GM19023 (cell line): ENCODE data around the gene NEUROD4.

Experiments
- ATAC-seq: cut with Tn5 transposase; IDR thresholded peaks from one replicate; pipeline ENCODE4 v1.9.1; 2021; ENCODE audit warnings: mild to moderate bottlenecking, moderate library complexity; ENCODE audit not compliant: unreplicated experiment

NEUROD4 gene

DNA sequence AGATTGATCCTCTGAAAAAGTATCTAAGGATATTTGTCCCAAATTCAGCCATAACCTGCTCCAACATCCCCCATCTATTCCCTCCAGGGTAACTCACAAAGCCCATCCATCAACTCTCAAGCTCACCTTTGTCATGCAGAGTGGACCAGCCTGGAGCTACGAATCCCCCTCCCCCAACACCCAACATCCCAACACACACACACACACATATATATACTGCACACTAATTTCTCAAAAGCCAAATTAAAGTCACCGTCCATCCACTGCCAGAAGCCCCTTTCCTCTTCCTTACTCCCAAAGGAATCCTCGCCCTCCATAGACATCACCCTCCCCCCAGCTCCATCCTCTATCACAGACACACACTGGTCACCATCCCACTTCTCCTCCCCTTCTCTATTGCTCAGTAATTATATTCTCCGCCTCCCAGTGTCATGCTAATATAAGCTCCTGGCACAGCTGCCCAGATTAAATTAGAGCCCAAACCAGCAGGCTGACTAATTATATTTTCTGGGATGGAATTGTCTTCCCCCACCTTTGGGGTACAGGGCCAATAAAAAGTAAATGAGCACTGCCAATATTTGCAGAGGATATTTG is 21.7 kb upstream of the NEUROD4 start:
- no peak for ATAC-seq

DNA sequence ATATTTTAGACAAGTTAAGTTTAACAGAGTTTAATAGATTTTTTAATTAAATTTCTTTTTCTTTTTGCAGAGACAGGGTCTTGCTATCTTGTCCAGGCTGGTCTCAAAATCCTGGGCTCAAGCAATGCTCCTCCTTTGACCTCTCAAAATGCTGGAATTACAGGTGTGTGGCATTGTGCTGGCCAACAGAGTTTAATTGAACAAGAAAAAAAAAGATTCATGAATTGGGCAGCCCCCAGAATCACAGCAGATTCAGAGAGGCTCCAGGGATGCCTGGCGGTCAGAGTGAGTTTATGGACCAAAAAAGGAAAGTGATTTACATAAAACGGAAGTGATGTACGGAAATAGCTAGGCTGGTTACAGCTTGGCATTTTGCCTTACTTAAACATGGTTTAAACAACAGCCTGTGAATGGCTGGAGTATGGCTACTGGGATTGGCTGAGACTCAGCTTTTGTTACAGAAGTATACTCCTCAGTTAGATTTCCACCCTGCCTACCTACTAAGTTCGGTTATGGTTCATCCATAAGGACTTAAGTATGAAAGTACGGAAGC is 20.7 kb upstream of the NEUROD4 start:
- ATAC-seq, result no peak

DNA sequence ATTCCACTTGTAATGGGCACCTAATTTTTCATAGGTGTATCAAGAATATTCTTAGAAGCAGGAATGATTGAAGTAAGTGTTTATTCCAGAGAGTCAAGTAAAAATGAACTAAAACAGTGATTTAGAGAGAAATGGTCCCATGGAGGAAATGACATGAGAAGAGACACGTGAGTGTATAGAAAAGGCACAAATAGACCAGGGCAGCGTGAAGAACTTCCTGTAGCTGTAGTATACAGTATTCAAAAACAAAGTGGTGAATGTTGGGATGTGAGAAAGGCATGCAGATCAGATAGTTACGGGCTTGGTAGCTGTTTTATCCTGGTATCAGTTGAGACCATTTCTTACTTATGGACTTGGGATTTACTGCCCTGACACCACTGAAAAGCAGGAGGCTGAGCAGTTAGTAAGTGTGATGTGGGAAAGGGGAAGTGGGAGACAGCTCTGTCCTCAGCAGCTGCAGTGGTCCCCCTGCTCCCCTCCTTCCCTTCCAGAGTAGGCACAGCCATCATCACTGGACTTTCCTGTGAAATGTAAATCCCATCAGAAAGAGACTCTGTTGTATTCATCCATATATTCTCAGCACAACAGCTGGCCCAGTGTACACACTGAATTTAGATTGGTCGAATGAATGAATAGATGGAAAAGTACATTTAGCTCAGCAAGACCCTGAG is 18.4 kb upstream of the NEUROD4 start:
- ATAC-seq, result no peak

DNA sequence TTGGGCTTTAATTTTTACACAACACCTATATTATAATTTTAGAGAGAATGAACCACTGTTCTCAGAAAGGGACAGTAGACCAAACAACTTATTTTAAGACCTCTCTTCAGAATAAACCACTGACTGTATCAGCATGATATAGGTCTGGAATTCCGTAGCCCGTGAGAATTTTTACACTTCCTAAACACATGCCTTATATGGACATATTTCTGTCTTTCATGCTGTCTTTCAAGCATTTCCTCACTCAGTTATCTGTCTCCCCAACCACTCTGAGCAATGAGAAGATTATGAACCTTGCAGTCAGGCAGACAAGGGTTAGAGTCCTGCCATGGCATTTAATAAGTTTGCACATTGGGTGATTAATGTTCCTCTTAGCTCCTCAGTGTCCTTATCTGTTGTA is 17.4 kb upstream of the NEUROD4 start:
- ATAC-seq, result no peak

DNA sequence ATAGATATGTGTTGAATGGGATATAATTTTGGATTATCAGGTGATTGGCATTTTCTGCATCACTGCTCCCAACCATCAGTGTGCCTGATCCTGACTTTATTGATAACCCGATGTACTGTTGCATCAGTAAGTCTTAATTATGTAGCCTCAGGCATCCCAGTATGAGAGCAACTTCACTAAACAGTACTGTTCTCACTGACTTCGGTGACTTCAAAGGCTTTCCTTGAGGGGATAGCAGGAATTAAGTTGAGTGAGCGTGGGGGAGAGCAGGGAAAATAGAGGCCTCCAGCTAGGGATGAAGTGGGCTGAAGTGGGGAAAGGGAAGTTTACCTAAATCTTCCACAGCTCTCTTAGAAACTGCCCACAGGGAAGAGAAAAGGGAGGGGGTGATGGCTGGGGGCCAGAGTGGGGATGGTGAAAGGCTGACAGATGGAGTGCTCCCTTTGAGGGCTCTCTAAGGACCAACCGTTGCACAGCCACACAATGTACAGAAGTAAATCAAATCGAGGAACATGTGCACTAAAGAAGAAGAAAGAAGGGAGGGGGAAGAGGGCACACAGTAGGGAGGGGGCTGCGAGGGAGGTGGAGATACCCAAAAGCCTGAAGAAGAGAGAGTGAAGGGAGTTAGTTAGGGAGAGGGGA is 10.7 kb upstream of the NEUROD4 start:
- no peak for ATAC-seq

DNA sequence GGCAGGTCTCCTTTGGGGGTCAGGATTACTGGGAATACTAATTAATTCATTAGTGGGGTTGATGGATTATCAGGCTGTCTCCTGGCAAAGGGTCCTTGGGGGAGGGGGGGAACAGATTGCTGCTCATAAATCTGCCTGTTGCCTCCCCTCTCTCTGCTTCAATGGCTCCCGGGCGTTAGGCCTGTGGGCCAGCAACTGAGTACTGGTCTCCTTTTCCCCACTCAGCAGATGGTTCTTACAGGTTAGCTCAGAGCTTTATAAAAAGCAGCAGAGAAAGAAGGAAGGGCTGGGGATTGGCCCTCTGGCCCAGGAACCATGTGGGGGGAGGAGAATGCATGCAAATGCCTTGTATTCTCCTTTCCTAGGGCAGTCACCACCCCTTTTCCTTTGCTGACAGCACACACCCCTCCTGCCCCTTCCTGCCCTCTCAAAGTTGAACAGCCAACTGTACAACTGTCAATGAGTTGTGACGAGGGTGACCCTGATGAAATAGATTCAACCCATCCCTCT is 2.3 kb upstream of the NEUROD4 start:
- no peak for ATAC-seq

DNA sequence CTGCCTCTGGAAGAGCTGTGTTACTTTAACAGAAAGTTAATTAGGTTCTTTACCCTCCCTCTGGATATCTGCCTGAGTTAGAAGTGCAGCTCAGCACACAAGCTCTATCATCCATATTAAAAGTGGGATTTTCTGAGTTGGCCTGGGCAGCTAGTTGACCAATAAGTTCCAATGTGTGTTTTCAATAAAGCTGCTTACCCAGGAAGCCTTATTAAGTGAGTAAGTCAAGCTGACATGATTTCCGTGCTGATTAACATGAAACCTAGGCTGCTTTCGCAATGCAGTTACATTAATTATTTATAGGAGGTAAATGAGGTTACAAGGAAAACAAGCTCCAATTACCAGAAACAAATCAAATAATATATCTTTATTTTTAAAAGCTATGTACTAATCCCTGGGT is 4.8 kb downstream of the NEUROD4 start:
- no peak for ATAC-seq

DNA sequence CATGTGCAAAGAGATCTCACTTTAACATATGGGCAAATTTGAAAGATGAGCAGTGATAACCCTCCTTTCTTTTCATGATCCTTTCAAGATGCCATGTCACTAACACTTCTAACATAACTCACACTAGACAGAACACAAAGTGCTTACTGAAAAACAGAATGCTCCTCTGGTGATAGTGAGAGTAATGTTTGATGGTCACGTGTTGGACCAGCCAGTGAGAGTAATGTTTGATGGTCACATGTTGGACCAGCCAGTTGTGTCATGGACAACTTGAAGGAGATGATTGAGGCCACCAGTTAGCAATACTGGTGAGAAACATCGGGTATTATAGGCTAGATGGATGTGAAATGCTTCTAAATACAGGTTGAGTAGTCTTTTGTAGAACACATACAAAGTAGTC is 5.7 kb downstream of the NEUROD4 start:
- no peak for ATAC-seq

DNA sequence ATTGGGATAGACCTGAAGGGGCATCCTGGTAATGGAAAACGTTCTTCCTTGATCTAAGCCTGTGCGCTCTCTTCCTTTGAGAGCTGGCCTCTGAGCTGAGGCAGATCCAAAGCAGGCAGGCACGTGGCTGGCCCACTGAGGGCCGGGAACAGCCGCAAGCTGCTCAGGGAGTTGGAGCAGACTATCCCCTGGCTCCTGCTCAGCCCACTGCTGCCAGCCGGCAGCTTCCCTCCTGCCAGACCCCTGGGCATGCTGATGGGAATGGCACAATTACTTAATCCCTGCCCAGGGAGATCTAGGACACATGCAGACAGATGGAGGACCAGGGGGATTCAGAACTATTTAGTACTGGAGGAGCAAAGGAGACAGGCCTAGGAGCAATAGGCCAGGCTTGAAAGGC is 14.4 kb downstream of the NEUROD4 start:
- ATAC-seq, result no peak

DNA sequence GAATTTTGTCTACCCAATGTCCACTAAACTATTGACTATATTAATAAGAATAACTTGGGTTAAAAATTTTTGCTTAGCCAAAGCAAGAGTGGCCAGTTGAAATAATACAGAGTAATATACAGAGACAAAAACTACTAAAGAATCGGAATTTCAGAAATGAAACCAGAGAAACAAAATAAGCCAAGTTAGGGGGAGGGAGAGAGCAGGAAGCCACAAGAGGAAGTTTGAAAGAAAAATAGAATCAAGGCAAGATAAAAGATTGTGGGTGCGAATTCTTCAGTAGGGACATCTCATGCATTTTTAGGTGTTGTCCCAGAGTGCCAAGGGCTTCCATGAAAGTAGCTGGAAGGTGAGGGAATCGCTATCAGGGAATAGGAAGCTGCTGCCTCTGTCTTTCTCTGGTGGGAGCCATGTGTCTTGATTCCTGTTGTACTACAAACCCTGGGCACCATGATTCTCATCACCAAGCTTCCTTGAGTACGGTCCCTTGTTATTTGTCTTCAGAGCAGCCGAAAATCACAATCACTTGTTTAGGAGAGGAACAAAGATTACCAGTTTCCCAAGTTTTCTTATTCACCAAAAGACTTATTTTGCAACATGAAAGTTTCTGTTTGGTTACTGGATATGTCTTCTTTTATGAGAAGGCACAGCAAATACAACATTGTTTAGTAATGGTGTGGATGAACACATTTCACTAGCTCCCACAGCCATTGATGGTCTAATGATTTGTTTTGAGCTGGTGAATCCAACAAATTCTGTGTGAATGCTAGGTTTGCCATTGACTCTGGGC is 16.7 kb downstream of the NEUROD4 start:
- no peak for ATAC-seq

DNA sequence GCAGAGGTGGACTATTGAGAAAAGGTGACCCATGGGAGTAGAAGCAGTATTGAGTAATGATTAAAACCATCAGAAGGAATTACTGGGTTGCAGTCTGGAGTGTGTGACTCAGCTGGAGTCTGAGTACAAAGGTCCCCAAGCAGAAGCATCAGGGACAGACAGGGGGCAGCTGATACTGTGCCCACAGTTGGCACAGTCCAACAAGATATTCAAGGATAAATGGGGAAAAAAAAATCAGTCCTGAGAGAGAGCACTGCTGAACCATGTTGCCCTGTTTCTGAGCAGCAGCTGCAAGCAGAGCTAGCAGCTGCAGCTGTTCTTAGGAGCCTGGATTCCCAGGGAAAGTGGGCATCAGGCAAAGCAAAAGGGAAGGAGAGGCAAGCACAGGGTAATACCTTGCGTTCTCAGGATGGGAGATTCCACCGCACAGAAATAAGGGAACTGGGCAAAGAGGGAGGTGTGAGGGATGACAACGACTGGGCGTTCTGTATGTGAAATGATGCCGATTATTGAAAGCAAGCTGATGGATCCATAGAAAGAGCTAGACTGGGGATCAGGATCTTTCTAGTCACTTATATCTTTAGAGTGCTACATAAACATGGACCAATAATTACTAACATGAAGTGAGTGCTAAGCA is 17.7 kb downstream of the NEUROD4 start:
- ATAC-seq, result no peak

DNA sequence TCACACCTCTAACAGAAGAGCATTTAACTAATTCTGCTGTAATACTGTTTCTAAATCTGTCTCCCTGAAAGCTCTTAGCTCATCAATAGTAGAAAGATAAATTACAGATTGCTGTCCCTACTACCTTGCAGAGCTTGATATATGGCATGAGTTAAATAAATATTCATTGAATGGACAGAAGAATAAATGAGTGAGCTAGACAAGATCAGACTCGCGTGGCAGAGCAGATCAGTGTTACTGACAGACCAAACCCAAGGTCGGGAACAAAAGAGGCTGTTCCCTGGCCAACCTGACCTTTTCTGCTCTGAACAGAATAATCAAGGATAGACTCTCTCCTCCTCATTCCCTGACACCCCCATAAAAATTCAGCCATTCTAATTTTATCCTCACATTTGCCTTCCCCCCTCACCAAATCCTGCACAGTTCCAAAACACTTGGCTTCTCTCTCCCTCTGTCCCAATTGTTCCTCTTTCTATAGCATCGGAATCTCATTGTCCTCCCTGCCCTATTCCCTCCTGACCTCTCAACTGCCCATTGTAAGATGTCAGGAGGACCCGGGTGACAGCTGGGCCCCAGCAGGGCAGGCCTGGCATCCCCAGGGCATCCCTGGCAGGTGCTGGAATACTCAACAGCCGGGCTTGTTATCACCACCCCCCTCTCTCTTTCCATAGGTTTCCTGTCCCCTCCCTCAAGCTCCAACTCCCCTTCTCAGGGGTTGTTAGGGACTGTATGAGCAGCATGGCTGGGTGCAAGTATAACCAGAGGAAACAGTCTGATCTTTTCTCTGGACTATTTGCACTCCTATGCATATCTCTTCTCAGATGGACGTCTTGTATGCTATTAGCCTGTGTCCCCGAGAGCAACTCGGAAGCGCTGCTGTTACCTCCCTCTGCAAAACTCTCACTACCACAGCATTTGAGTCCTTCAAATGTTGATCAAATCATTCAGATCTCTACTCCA is 19.9 kb downstream of the NEUROD4 start:
- no peak for ATAC-seq

DNA sequence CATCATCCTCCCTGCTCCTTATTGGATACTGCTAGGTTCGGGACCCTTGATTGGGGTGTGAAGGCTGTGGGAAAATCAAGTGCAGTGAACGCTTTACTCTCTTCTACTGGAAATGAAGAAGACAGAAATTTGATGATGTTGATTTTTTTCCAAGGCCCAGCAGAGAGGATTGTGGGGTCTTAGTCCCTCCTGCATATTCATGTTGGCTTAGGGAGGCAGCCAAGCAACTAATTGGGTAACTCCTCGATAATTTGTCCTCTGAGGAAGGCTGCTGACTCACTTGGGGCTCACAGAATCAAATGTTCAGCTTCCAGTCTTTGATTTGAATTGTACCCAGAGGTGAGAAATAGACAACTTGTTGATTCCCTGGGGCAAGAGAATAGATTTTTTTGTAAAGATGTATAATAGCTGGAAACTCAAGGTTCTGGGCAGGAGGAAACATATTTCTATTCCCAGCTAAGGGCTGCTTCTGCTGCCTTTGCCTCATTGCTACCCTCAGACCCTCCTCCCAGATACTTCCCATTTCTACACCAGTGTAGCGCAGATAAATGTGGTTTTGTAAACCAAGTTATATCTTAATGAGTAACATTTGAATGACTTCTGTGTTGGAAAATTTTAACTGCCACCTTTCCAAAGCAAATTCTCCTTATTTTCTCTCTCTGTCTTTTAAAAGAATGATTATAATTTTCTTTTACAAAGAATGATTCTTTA is 21.7 kb downstream of the NEUROD4 start:
- ATAC-seq, result no peak

DNA sequence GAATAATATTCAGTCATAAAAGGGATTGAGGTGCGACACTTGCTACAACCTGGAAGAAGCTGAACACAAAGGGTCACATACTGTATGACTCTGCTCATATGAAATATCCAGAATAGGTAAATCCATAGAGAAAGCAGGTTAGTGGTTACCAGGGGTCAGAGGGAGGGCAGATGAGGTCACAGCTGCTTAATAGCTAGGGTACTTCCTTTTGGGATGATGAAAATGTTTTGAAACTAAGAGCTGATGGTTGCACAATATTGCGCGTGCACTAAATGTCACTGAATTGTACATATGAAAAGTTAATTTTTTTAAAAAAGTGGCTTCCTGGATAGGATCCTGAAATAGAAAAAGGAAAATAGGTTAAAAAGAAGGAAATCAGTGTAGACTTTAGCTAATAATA is 23.8 kb downstream of the NEUROD4 start:
- no peak for ATAC-seq

DNA sequence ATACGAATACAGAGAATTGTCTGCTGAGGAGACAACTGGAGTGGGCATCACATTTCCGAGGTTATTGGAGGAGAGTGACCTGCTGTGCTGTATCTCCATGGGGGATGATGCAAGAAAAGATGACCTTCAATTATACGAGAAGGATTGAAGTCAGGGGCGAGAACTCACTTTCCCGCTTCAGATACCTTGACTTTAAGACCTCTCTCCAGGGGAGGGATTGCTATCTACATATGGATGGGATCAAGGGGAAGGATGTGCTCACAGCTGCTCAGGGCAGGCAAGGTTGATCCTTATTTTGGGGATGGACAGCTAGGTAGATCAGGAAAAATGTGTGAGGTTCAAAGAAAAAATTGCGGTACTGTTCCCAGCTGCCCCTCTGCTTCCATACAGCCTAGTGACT is 24.4 kb downstream of the NEUROD4 start:
- ATAC-seq, result no peak

DNA sequence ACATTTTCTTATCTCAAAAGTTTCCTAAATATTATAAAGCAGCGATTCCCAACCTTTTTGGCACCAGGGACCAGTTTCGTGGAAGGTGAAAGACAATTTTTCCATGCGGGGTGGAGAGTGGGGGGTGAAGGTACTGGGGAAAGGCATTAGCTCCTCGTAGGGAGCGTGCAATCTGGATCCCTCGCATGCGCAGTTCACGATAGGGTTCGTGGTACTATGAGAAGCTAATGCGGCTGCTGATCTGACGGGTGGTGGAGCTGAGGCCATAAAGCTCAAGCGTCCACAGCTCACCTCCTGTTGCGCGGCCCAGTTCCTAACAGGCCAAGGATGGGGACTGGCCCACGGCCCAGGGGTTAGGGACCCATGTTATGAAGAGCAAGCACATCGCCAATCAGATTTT is 29.9 kb downstream of the NEUROD4 start:
- ATAC-seq, result no peak

DNA sequence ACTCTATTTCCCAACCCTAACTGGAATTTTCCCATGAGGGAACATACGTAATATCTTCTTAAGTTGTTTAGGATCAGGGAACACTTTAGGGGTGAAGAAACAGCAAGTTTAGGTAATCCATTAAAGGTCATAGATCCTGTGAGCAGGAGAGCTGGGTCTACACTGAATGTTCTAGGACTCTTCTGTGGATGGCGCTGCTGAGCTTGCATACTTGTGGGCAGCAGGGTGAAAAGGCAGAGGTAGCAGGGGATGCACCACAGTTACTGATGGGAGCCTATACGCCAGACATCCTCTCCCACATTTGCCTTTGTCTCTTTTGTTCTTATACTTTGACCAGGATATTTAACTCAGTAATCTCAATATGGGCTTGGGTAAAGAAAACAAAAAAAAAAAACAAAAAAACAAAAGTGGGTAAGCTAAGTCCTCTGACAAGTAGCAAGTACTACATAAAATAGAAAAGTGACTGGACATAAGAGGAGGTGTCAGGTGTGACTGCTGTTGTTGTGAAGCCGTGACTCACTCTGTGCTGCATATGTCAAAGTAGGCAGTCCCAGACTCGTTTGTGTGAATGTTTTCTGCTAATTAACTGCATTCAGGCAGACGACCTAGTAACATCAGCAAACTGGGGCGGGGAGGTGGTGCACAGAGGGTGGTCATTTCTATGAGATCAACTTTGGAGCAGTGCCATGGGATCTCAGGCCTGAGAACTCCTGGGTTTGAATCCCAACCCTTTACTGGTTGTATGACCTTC is 31.6 kb downstream of the NEUROD4 start:
- ATAC-seq, result no peak

DNA sequence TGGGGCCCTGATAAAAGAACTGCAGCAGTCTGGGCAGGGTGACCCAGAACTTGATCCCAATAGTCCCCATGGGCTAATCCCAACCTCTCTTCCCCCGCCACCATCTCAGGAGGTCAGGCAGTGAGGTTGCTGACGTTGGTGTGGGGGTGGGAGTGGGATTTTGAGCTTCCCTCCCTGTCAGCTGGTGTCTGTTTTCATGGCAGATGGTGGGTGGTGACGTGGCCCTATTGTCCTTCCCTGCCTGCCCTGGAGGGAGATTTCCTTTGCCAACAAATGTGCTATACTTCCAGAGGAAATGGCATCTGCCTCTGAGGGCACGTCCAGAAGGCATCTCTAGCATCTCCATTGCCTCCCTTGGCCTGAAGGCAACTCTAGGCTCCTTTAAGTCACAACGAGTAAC is 37.7 kb downstream of the NEUROD4 start:
- ATAC-seq, result no peak
